Keratinocyte (primary cell): ENCODE measurements around the gene PRKCA. TPM values are rescaled to one million over a fixed set of nuclear protein-coding genes. Genes with fewer than 3 reads are reported as not detected.

Experiments used
- DNase-seq: peaks from one replicate; pipeline ENCODE4 v3.0.0-alpha.2; 2011; ENCODE audit warnings: low read depth, missing footprints, low spot score
- FAIRE-seq: peaks from 2 replicates; lab custom pipeline; 2011; peaks lifted over from hg19 to GRCh38; lab: Jason Lieb, UNC
- H2AFZ ChIP-seq: 2 replicates; pipeline ENCODE4 v1.6.0; 2012; ENCODE audit warnings: low read length, control low read depth, inconsistent platforms; ENCODE audit not compliant: control insufficient read depth
- H3K27ac ChIP-seq: 2 replicates; pipeline ENCODE4 v1.5.1; 2011; ENCODE audit warnings: low read length; ENCODE audit not compliant: control insufficient read depth, insufficient read depth
- H3K27me3 ChIP-seq: 3 replicates; pipeline ENCODE4 v1.6.0; 2011; ENCODE audit warnings: low read length; ENCODE audit not compliant: control insufficient read depth, insufficient read depth; ENCODE audit errors: extremely low read depth
- H3K36me3 ChIP-seq, 2 experiments: 2 replicates in 1 of 2; 3 replicates in 1 of 2; pipeline ENCODE4 v1.5.1; 2011; ENCODE audit warnings: low read length in 2 of 2, mild to moderate bottlenecking in 1 of 2; ENCODE audit not compliant: control insufficient read depth in 2 of 2, insufficient read depth in 2 of 2; ENCODE audit errors: extremely low read depth in 1 of 2
- H3K4me1 ChIP-seq: 3 replicates; pipeline ENCODE4 v1.5.1; 2011; ENCODE audit warnings: low read length; ENCODE audit not compliant: control insufficient read depth, insufficient read depth; ENCODE audit errors: extremely low read depth
- H3K4me2 ChIP-seq: 3 replicates; pipeline ENCODE4 v1.6.0; 2011; ENCODE audit warnings: low read depth, low read length; ENCODE audit not compliant: control insufficient read depth, insufficient read depth; ENCODE audit errors: extremely low read depth
- H3K4me3 ChIP-seq, 3 experiments: fragments of 200-600 bp in 1 of 3; sonication (generic) in 1 of 3; 2 replicates in 2 of 3; 3 replicates in 1 of 3; pipeline ENCODE4 v1.5.1; 2011 to 2016; ENCODE audit warnings: low read length in 3 of 3, mild to moderate bottlenecking in 3 of 3, control low read depth in 2 of 3, inconsistent platforms in 1 of 3, low read depth in 1 of 3, mixed read lengths in 1 of 3, mixed run types in 1 of 3, moderate library complexity in 1 of 3; ENCODE audit not compliant: control insufficient read depth in 2 of 3, insufficient read depth in 2 of 3; ENCODE audit errors: extremely low read depth in 1 of 3
- H3K79me2 ChIP-seq: 2 replicates; pipeline ENCODE4 v1.6.0; 2012; ENCODE audit warnings: low read length; ENCODE audit not compliant: control insufficient read depth, insufficient read depth
- H3K9ac ChIP-seq: 3 replicates; pipeline ENCODE4 v1.6.0; 2011; ENCODE audit warnings: low read length; ENCODE audit not compliant: control insufficient read depth, insufficient read depth; ENCODE audit errors: extremely low read depth
- H3K9me1 ChIP-seq: 3 replicates; pipeline ENCODE4 v1.6.0; 2011; ENCODE audit warnings: low read length; ENCODE audit not compliant: control insufficient read depth, insufficient read depth; ENCODE audit errors: extremely low read depth
- H3K9me3 ChIP-seq: 2 replicates; pipeline ENCODE4 v1.5.1; 2012; ENCODE audit warnings: low read depth, low read length; ENCODE audit not compliant: control insufficient read depth
- H4K20me1 ChIP-seq: 3 replicates; pipeline ENCODE4 v1.6.0; 2011; ENCODE audit warnings: low read length; ENCODE audit not compliant: control insufficient read depth, insufficient read depth; ENCODE audit errors: extremely low read depth
- EZH2 ChIP-seq: IDR thresholded peaks from one replicate; pipeline ENCODE4 v1.6.1; 2012; ENCODE audit warnings: inconsistent platforms, mild to moderate bottlenecking, low read length, moderate library complexity
- dilution Hi-C: fragments of 300-500 bp; cut with MboI; formaldehyde crosslinking; loops from one replicate; pipeline ENCODE4 v1.7.0; 2020; ENCODE audit warnings: low sequenced_read_pairs; ENCODE audit not compliant: extremely low pct_ligation_motif_present
- polyA plus RNA-seq, 5 experiments: library from polyadenylated mRNA; depleted of rRNA in 3 of 5; stranded (reverse) in 3 of 5; stranded (forward) in 1 of 5; unstranded in 1 of 5; fragments of >200 nt; gene quantifications; 1 replicate in 1 of 5; 2 replicates in 3 of 5; 3 replicates in 1 of 5; pipeline versions ENCODE4 v1.2.1 to v1.2.3, GENCODE V29; 2011 to 2012; ENCODE audit warnings: missing spikeins in 2 of 5, low read depth in 1 of 5, low replicate concordance in 1 of 5
- TF ChIP-seq, protein P1 (sequence below), 3 experiments: IDR thresholded peaks in 1 of 3; conservative IDR thresholded peaks in 1 of 3; optimal IDR thresholded peaks in 1 of 3; 2 replicates in 2 of 3; 3 replicates in 1 of 3; pipeline versions ENCODE3 to v1.5.1; 2011; ENCODE audit warnings: low read length in 3 of 3, mild to moderate bottlenecking in 3 of 3, moderate library complexity in 2 of 3, control low read depth in 1 of 3, inconsistent platforms in 1 of 3; ENCODE audit not compliant: insufficient read depth in 2 of 3; ENCODE audit errors: extremely low read depth in 1 of 3

Gene PRKCA
- polyA plus RNA-seq, 1 donor (not counting 4 experiments of a cell fraction or from before 2014, with no cell fraction given) = 3.6 TPM

DNA sequence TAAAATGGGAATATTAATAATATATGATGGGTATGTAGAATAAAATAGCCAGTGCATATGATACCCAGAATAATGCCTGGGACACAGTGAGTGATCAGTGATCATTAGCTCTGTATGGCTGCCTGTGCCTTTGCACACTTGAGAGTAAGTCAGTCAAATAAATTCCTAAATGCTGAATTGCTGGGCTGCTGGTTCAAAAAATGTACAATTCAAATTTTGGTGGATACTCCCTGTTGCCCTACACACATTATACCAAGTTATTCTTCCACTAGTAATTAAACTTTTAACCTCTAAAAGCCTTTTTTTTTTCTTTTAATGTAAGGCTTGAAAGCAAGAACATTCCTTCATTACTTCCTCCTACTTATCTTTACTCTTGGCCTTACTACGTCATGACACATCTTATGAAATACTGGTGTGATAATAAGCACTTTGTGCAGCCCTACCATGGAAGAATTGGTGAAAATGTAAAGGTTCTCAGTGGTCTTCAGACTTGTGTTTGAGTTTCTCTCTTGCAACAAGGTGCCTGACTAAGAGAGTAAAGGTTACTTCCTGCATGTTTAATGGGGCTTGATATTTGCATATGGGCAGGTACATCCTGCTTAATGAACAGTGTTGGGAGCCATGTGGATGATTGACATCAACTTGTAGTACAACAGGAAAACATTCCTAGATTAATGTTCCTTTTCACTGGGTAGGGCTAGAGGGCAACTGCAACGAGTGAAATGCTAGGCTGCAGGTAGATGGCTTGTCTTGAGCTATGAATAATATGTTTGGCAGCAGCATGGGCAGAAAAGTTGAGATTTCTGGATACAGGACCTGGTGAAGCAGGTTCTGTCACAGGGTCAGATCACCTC, 84.3 kb downstream of the PRKCA start:
- Histone ChIP-seq H3K36me3 (no peaks in the 10 kb centered on the region), H3K4me3 (no peak overlapping the region), H3K9me3 (no peaks in the 10 kb centered on the region), H3K27me3 (no peaks in the 10 kb centered on the region), H3K4me2 (no peak overlapping the region), H3K4me1 (no peaks in the 10 kb centered on the region), H3K27ac (no peak overlapping the region), H2AFZ (no peak overlapping the region), H4K20me1 (no peaks in the 10 kb centered on the region), H3K9me1 (no peaks in the 10 kb centered on the region), H3K9ac (no peak overlapping the region), H3K79me2 (no peaks in the 10 kb centered on the region)
- TF ChIP-seq, protein P1, sequence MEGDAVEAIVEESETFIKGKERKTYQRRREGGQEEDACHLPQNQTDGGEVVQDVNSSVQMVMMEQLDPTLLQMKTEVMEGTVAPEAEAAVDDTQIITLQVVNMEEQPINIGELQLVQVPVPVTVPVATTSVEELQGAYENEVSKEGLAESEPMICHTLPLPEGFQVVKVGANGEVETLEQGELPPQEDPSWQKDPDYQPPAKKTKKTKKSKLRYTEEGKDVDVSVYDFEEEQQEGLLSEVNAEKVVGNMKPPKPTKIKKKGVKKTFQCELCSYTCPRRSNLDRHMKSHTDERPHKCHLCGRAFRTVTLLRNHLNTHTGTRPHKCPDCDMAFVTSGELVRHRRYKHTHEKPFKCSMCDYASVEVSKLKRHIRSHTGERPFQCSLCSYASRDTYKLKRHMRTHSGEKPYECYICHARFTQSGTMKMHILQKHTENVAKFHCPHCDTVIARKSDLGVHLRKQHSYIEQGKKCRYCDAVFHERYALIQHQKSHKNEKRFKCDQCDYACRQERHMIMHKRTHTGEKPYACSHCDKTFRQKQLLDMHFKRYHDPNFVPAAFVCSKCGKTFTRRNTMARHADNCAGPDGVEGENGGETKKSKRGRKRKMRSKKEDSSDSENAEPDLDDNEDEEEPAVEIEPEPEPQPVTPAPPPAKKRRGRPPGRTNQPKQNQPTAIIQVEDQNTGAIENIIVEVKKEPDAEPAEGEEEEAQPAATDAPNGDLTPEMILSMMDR (optimal IDR thresholded peaks at IDR 0.05 in 1 of 3, IDR thresholded peaks at IDR 0.05 in 1 of 3, conservative IDR thresholded peaks at IDR 0.05 in 1 of 3; ENCODE audit: extremely low read depth in 1 of 3, insufficient read depth in 2 of 3, low read length in 3 of 3) = no peak
- no peak for TF ChIP-seq EZH2
- FAIRE-seq (no peak), DNase-seq (no peak)
- dilution Hi-C loops = no loop called here

- no peaks in the 10 kb centered on the region for H3K9me1 ChIP-seq
- H3K27me3 ChIP-seq = no peaks in the 10 kb centered on the region
- no peak overlapping the region for H3K9ac ChIP-seq
- no peak overlapping the region for H2AFZ ChIP-seq
- no peak for FAIRE-seq
- no peak overlapping the region for H3K27ac ChIP-seq
- H3K4me1 ChIP-seq = no peaks in the 10 kb centered on the region
- no peak overlapping the region for H3K4me2 ChIP-seq
- no peak overlapping the region for H3K4me3 ChIP-seq
- H3K9me3 ChIP-seq = no peaks in the 10 kb centered on the region
- no peaks in the 10 kb centered on the region for H4K20me1 ChIP-seq
- DNase-seq = no peak
- H3K79me2 ChIP-seq = no peaks in the 10 kb centered on the region
- dilution Hi-C loops = no loop called here
- no peaks in the 10 kb centered on the region for H3K36me3 ChIP-seq
- TF ChIP-seq EZH2 = no peak
- TF ChIP-seq, protein P1 (optimal IDR thresholded peaks at IDR 0.05 in 1 of 3, IDR thresholded peaks at IDR 0.05 in 1 of 3, conservative IDR thresholded peaks at IDR 0.05 in 1 of 3; ENCODE audit: extremely low read depth in 1 of 3, insufficient read depth in 2 of 3, low read length in 3 of 3) = no peak
Measured at GRCh38 chr17:66387392-66387981, 85.1 kb downstream of the PRKCA start.
